Bronchial epithelial cell (primary cell): ENCODE results near the gene MON1A. TPM values are rescaled to one million over a fixed set of nuclear protein-coding genes. Genes with fewer than 3 reads are reported as not detected.
A peak's percentile ranks its signal among the peaks of the same experiment; 100 is the strongest.

ENCODE experiments used
- DNase-seq: peaks from one replicate; pipeline ENCODE4 v3.0.0-alpha.2; 2010; ENCODE audit warnings: low read depth
- FAIRE-seq: peaks from 2 replicates; lab custom pipeline; 2011; peaks lifted over from hg19 to GRCh38; lab: Jason Lieb, UNC
- H3K27me3 ChIP-seq: 2 replicates; pipeline ENCODE4 v1.5.1; 2011; ENCODE audit warnings: low read length; ENCODE audit not compliant: control insufficient read depth, insufficient read depth
- H3K36me3 ChIP-seq: 2 replicates; pipeline ENCODE4 v1.5.1; 2011; ENCODE audit warnings: low read length; ENCODE audit not compliant: control insufficient read depth, insufficient read depth
- H3K4me3 ChIP-seq: 2 replicates; pipeline ENCODE4 v1.5.1; 2011; ENCODE audit warnings: mild to moderate bottlenecking, low read depth, low read length, control low read depth
- total RNA-seq: library from RNA; depleted of rRNA; stranded (reverse); fragments of >200 nt; gene quantifications from 2 replicates; pipeline ENCODE4 v1.2.1, GENCODE V29; 2014
- TF ChIP-seq, protein P1 (sequence below): IDR thresholded peaks from 2 replicates; pipeline ENCODE4 v1.5.1; 2011; ENCODE audit warnings: mild to moderate bottlenecking, moderate library complexity, low read length, control low read depth, inconsistent platforms; ENCODE audit not compliant: insufficient read depth, severe bottlenecking

MON1A gene
- total RNA-seq, 1 donor from 2014 or later: 15.8 TPM

DNA sequence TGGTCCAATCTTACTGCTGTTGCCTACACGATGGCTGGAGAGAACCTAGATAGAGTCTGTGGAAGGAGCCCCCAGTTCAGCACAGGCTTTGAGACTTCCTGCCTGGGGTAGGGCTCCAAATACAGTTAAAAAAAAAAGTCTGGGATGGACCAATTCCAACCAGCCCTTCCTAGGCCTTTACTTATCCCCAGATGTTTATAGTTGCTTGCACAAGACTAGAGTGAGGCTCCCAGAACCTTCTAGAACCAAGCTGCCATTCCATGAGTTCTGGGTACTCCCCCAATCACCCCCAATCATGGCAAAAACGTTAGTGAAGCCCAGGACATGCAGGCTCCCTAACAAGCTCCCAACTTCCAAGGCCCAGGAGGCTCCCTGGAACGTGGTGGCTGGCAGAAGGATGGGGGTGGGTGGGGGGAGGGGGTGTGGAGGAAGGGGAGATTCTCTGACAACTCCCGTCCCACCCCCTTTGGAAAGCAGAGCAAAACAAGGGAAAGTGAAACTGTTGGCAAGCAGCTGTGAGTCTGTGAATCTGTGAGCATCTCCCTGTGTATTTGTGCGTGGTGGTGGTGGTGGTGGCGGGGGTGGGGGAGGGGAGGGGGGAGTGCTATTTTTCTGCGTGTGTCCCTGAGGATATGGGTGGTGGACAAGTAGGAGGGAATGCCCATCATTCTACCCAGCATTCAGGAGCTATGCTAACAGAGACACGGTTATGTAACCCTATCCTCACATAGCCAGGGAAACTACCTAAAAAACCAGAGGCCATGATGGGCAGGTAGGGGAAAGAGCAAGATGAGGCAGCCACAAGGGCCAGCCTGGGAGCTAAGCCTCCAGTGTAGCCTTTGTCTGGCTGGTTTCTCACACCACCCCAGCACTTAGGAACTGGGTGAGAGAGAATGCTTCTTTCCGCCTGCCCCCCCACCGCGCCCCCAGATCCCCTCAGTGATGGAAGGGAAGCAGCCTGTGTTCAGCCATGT, 28.0 kb downstream of the MON1A start:
- no peak for FAIRE-seq
- peak; percentile 32 for DNase-seq
- Histone ChIP-seq H3K36me3 (peaks cover 17% of the 10 kb centered on the region), H3K4me3 (peak overlapping the region; percentile 50), H3K27me3 (no peaks in the 10 kb centered on the region)
- TF ChIP-seq, protein P1, sequence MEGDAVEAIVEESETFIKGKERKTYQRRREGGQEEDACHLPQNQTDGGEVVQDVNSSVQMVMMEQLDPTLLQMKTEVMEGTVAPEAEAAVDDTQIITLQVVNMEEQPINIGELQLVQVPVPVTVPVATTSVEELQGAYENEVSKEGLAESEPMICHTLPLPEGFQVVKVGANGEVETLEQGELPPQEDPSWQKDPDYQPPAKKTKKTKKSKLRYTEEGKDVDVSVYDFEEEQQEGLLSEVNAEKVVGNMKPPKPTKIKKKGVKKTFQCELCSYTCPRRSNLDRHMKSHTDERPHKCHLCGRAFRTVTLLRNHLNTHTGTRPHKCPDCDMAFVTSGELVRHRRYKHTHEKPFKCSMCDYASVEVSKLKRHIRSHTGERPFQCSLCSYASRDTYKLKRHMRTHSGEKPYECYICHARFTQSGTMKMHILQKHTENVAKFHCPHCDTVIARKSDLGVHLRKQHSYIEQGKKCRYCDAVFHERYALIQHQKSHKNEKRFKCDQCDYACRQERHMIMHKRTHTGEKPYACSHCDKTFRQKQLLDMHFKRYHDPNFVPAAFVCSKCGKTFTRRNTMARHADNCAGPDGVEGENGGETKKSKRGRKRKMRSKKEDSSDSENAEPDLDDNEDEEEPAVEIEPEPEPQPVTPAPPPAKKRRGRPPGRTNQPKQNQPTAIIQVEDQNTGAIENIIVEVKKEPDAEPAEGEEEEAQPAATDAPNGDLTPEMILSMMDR: no peak

- TF ChIP-seq, protein P1: no peak
- FAIRE-seq (peak; percentile 86), DNase-seq (peak; percentile 98)
- Histone ChIP-seq H3K27me3 (no peaks in the 10 kb centered on the region), H3K36me3 (peaks cover 27% of the 10 kb centered on the region), H3K4me3 (peak overlapping the region; percentile 50)
Observed at GRCh38 chr3:49900491-49901153, 29.0 kb downstream of the MON1A start.

DNA sequence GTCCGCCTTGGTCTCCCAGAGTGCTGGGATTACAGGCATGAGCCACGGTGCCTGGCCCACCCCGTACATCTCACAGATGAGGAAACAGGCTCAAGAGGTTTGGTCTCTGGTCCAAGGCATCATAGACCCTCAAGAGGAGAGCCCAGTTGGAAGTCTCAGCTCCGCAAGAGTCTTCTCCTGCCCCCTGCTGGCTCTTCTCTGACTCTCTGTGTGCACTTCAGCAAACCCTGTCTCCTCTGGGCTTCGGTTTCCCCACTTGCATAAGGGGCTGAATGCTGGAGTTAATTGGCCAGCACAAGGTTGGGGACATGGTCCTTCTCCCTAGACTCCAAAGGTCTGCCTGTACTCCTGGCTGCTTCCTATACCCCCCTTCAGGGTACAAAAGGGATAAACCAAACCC, 29.8 kb downstream of the MON1A start:
- DNase-seq: no peak
- no peak for FAIRE-seq
- TF ChIP-seq, protein P1: peak; percentile 9
- no peak overlapping the region for H3K4me3 ChIP-seq
- no peaks in the 10 kb centered on the region for H3K27me3 ChIP-seq
- peaks cover 34% of the 10 kb centered on the region for H3K36me3 ChIP-seq

- Histone ChIP-seq H3K4me3 (no peak overlapping the region), H3K36me3 (peaks cover 36% of the 10 kb centered on the region), H3K27me3 (no peaks in the 10 kb centered on the region)
- DNase-seq: no peak
- TF ChIP-seq, protein P1: peak; percentile 4
- FAIRE-seq: peak; percentile 32
Observed at GRCh38 chr3:49898991-49899390, 30.6 kb downstream of the MON1A start.

DNA sequence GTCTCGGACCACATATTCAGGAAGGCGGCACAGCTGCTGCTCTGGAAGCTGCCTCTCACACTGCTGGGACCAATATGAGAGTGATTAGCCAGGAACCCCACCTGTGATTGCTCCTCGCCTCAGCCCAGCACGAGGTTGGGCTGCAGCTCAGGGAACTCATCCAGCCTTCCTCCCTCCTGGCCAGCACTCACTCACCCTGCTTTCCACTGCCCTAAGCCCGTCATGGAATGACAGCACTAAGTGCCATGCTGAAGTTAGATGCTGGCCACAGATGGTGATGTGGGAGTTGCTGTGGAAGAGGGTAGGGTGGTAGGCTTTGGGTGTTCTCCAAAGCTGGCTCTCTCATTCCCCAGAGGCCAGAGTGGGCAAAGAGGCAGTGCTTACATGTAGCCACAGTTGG, 33.3 kb downstream of the MON1A start:
- Histone ChIP-seq H3K36me3 (peaks cover 39% of the 10 kb centered on the region), H3K27me3 (no peaks in the 10 kb centered on the region), H3K4me3 (no peak overlapping the region)
- TF ChIP-seq, protein P1: no peak
- no peak for FAIRE-seq
- no peak for DNase-seq
